GM10847 (cell line): ENCODE measurements around the gene NDUFAF7.

Experiments used
- POLR2A ChIP-seq: IDR thresholded peaks from 2 replicates; pipeline ENCODE4 v1.6.1; 2011; ENCODE audit not compliant: insufficient read length; ENCODE audit errors: extremely low read depth

NDUFAF7 gene

GRCh38 chr2:37205689-37206341 is 25.6 kb upstream of the NDUFAF7 start:
- no peak for TF ChIP-seq POLR2A

- no peak for TF ChIP-seq POLR2A
Measured at GRCh38 chr2:37211212-37211611, 20.2 kb upstream of the NDUFAF7 start.

DNA sequence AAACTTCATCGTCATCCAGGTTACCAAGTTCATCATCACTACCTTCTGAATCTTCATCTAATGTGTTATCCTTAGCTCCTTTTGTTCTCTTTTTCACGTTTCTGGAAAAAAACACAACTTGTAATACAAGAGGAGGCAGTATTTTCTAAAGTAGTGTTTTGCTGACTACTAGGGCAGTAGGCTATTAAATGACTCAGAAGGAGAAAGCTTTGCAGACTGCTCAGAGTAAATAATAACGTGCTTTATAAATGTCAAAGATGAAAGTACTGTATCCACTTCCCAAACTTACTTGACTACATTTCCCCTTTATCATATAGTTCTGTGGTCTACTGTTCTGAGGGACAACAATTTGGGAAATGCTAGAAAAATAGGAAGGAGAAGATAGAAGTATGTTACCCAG is 19.5 kb upstream of the NDUFAF7 start:
- no peak for TF ChIP-seq POLR2A

- no peak for TF ChIP-seq POLR2A
Measured at GRCh38 chr2:37215250-37215649, 16.2 kb upstream of the NDUFAF7 start.

GRCh38 chr2:37219046-37219445 is 12.4 kb upstream of the NDUFAF7 start:
- TF ChIP-seq POLR2A, result no peak

DNA sequence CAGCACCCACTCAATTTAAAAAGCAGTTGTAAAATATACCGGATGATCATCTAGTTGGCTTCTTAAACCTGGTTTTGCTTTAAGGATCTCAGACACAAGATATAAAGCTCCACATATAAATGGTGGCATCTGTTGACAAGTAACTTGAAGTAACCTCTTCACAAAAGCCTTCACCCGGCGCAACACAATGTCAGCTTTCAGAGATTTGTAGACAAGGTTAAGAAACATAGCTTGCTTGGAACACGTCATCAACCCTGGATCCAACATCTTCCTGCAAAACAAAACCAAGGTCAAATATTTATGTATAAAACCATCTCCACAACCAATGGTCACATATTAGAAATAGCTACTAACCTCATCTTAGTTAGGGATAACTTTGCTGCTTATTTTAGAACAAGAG is 8.3 kb upstream of the NDUFAF7 start:
- TF ChIP-seq POLR2A, result no peak

- no peak for TF ChIP-seq POLR2A
Measured at GRCh38 chr2:37224063-37224462, 7.4 kb upstream of the NDUFAF7 start.

- TF ChIP-seq POLR2A, result no peak
Measured at GRCh38 chr2:37226863-37227262, 4.6 kb upstream of the NDUFAF7 start.

- no peak for TF ChIP-seq POLR2A
Measured at GRCh38 chr2:37228788-37229187, 2.7 kb upstream of the NDUFAF7 start.

DNA sequence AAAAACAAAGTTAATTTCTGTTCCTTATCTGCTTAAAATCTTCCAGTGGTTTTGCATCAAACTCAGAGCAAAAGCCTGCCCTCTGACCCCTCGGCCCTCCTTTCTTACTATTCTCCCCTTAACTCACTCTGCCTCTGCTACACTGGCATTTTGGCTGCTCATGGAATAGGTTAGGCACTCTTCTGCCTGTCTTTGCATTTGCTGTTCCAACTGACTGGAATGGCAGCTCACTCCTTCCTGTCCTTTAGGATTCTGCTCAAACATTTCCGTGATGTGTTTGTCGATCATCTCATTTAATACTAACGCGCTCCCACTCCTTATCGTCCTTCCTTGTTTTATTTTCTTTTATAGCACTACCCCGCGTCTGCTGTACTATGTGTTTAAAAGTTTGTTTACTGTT is 877 bp upstream of the NDUFAF7 start:
- TF ChIP-seq POLR2A, result no peak

- TF ChIP-seq POLR2A, result no peak
Measured at GRCh38 chr2:37232131-37232933, 874 bp downstream of the NDUFAF7 start.

GRCh38 chr2:37243435-37243834 is 12.0 kb downstream of the NDUFAF7 start:
- no peak for TF ChIP-seq POLR2A

DNA sequence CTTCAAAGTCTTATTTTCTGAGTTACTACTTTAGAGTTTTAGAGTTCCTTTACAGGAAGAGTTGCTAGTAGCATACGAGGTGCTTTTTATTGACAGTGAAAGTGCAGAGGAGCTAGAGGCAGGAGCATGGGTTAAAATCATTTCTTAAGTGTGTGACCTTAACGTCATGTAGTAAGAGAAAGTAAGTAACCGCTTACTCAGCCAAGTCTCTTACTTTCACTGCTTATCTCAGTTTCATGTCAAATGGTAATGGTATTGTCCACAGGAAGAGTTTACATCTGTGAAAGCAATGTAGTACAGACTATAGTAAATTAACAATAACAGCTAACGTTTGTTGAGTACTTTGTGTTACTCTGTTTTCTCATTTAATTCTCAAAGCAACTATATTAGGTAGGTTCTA is 12.6 kb downstream of the NDUFAF7 start:
- TF ChIP-seq POLR2A, result no peak

DNA sequence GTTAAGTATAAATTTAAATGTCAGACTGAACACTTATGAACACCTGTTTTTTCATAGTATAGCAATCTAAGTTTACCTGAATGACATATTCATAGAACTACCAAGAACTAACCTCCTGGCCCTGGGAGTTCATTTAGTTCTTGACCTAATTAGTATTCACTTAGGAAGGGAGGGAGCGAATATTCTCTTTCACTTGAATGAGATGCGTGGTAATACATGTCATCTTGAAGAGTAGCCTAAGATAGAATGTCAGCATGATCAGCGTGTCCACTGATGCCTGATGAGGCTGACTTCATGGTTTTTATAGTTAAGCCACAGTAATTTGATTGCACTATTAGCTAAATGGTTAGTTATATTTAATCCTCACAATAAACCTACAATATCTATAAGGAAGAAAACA is 13.3 kb downstream of the NDUFAF7 start:
- no peak for TF ChIP-seq POLR2A

DNA sequence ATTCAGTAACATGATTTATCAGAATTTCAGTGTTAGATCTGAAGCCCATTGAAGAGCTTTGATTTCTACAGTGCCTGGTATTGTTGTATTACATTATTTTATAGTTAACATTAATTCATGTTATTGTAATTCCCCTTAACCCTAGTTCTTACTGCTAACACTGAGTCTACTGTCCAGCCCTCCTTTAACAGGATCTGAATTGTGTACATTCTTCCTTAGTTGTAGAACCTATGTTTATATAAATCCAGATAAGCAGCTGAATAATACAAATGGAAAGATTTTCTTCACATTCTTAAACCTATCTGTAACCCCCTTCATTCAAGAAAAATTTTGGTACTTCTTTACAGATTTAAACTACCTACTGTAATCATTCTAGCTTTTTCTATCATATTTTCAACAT is 14.7 kb downstream of the NDUFAF7 start:
- TF ChIP-seq POLR2A, result no peak

DNA sequence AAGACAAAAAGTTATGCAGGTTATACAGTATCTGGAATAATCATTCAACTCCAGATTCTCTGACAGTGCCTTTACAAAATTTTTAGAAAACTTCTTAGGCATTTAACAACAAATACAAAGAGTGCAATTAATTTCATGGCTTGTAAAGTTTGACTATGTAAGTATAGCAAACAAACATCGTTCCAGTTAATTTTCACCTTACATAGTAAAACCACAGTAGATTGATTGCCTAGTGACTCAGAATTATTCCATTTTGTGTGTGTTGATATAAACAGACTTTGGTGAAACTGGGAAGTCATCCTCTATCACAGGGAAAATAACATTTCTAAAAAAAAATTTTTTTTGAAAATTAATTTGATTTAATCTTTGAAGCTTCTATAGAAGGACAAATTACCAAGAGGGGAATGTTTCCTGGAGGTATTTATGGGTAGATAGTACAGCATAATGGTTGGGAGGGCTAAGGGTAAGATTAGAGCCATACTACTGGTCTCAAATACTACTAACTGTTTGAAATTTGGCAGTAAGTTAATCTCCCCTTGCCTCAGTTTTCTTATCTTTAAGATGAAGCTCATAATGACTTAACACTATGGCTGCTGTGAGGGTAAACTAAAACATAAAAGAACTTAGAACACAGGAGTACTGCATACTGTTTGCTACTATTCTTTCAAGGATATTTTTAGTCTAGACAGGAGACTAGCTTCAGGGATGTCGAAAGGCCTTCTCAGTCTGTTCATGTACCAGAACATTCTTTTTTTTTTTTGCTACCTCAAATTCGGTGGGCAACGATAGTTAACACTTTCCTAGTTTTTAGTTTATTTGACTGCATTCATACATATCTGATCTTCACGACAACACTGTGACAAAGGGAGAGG is 19.6 kb downstream of the NDUFAF7 start:
- no peak for TF ChIP-seq POLR2A

- TF ChIP-seq POLR2A, result no peak
Measured at GRCh38 chr2:37262522-37262921, 31.1 kb downstream of the NDUFAF7 start.
